NCI-H226 (cell line): ENCODE data around the gene SEM1.
"Not testable (repeated sequence)": the region's sequence is repeated elsewhere in the genome, so short reads cannot be mapped to it uniquely, and the experiment has no call there.

Experiments
- DNase-seq: peaks from one replicate; pipeline ENCODE4 v3.0.0-alpha.2; 2015

The SEM1 gene

GRCh38 chr7:96709381-96710228, at the start of gene SEM1:
SEM1 (minus strand) TSS chr7:96709846; CDS start chr7:96709763, 83 bp downstream.
- peak; percentile 81 for DNase-seq

DNA sequence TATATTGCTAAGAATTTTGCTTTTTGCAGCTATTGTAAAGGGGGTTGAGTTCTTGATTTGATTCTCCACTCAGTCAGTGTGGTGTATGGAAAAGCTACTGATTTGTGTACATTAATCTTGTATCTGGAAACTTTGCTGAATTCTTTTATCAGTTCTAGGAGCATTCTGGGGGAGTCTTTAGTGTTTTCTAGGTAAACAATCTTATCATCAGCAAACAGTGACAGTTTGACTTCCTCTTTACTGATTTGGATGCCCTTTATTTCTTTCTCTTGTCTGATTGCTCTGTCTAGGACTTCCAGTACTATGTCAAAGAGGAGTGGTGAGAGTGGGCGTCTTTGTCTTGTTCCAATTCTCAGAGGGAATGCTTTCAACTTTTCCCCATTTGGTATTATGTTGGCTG, 48.2 kb upstream of the SEM1 start:
- not testable (repeated sequence) for DNase-seq

DNA sequence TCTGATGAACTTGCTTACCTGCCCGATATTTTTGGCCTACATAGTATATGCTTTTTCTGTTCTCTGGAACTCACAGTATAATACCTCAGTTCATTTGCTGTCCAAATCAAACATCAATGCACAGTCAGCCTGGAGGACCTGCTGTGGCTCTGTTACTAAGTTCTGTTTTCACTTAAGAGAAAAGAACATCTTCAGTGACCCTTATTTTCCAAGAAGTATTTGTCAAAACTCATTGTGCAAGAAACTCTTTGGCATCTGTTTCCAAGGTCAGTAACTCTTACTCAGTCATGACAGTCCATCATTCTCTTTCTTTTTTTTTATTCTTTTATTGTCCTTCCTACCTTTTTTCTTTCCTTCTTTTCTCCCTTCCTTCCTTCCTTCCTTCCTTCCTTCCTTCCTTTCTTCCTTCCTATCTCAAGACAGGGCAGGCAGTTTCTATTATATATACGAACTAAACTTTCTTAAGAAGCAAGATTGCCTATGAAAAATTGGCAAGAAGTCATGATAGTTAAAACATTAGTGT, 37.8 kb upstream of the SEM1 start:
- no peak for DNase-seq

GRCh38 chr7:96740130-96740529, 30.5 kb upstream of the SEM1 start:
- DNase-seq = no peak

- no peak for DNase-seq
These were observed 30.0 kb upstream of the SEM1 start for GRCh38 chr7:96739609-96740008.

DNA sequence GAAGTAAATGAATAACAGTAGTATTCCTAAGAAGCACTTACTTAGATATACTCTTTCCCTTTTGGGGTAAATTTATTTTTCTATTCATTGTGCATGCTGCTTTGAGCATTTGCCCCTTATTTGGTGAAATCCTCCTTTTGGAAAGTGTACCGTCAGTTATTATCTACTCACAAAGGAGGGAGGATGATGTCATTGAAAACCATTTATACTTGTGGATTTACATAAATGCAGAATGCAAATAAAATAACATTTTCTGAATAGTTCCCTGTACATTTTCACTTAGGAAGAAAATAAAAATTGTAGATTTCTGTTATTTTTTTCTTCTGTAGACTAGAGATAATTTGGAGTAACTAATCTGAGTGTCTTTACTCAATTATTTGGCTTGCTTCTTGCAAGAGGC, 29.5 kb upstream of the SEM1 start:
- no peak for DNase-seq

- DNase-seq = no peak
These were observed 29.1 kb upstream of the SEM1 start for GRCh38 chr7:96738705-96739104.

GRCh38 chr7:96737545-96738050, 28.0 kb upstream of the SEM1 start:
- DNase-seq = no peak

GRCh38 chr7:96734343-96734742, 24.7 kb upstream of the SEM1 start:
- DNase-seq = no peak

DNA sequence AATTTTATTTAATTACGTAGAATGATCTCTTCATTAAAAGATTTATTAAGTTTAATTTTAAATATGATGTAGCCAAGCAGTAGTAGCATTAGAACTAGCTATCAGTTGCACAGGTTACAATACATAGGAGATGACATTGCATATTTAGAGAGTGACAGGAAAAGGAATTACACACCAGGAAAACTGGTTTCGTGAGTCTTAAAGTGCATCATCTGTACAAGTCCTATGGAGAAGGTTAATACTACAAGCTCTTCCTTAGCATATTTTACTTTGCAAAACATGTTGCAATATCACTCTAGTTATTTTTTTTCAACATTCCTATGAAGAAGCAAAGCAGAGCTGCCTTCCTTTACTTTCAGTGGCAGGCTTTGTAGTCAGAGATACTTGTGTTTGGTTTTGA, 20.2 kb upstream of the SEM1 start:
- DNase-seq = no peak

GRCh38 chr7:96728139-96728538, 18.5 kb upstream of the SEM1 start:
- DNase-seq = no peak

DNA sequence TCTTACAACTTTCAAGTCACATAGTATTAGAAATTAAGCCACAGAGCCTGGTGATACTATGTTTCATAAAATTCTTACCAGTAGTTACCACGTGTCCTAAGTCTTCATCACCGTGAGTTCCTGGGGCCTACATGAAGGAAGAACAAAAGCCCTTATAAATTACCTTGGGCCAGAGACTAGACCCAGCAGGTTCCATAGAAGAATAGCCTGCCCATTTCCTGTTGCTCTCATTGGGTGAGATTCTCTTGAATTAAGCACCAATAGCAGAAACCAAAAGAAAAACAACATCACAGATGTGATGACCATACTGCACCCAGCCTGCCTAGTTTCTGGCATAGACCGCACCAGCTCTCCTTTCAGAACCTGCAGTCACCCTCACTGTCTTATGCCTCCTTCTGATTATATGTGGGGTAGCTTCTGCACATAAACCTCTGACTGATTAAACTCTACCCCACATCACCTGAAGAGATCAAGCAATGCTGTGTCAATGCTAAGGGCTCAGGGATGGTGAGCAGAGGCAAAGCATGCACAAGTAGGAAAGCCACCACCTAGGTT, 18.0 kb upstream of the SEM1 start:
- no peak for DNase-seq

DNA sequence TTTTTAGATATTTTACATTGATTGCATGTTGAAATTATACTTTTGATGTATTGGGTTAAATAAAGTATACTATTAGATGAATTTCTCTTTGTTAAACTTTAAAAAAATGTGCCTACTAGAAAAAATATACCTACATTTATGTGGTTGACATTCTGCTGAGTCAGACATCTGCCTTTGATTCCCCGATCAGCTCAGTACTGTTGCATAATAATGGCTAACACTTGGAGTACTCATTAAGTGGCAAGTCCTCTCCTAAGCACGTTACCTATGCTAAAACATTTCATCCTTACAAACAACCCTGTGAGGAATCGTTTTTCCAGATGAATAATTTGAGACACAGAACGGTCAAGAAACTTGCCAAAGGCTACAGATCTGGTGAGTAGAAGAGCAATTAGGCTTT, 14.0 kb upstream of the SEM1 start:
- DNase-seq = no peak

DNA sequence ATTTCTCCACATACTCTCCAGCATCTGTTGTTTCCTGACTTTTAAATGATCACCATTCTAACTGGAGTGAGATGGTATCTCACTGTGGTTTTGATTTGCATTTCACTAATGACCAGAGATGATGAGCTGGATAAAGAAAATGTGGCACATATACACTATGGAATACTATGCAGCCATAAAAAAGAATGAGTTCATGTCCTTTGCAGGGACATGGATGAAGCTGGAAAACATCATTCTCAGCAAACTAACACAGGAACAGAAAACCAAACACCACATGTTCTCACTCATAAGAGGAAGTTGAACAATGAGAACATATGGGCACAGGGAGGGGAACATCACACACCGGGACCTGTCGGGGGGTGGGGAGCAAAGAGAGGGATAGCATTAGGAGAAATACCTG, 13.3 kb upstream of the SEM1 start:
- DNase-seq = not testable (repeated sequence)

GRCh38 chr7:96720843-96721242, 11.2 kb upstream of the SEM1 start:
- peak; percentile 6 for DNase-seq

DNA sequence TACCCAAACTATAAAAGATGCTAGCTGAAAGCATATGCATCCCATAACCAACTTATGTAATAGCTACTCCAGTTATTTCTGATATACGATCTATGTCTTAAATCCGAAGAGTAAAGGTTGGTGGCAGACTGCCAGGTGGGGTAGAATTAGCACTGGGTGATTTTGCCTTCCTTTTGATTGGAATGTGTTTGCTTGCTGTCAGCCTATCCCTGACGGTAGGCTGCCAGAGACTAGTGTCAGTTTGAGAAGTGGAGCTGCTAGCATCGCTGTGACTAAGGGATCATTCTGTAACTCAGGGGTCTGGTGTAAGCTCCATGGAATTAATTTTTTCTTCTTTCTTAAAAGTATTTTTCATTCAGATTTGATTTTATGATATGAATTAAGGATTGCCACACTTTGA, 9.5 kb upstream of the SEM1 start:
- DNase-seq = no peak

GRCh38 chr7:96718107-96719003, 8.7 kb upstream of the SEM1 start:
- no peak for DNase-seq

DNA sequence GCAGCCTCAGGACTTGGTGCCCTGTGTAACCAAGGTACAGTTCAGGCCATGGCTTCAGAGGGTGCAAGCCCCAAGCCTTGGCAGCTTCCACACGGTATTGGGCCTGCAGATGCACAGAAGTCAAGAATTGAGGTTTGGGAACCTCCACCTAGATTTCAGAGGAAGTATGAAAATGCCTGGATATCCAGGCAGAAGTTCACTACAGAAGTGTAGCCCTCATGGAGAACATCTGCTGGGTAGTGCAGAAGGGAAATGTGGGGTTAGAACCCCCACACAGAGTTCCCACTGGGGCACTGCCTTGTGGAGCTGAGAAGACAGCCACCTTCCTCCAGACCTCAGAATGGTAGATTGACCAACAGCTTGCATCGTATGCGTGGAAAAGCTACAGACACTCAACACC, 3.4 kb upstream of the SEM1 start:
- DNase-seq = no peak

DNA sequence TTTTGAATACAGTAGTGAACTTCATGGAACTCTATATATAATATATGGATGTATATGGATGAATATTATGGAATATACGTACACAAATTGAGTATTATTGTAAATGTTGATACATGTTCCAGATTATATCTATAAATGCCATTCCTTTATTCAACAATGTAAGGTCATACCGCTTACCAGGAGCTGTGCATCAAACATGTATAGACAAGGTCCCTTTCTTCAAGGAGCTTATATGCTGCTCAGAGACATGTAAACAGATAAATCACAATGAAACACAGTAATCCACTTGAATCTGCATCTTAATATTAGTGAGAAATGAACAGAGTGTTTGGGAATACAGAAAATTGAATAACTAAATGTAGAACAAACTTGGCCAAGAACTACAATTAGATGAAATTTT, 898 bp upstream of the SEM1 start:
- DNase-seq = no peak

DNA sequence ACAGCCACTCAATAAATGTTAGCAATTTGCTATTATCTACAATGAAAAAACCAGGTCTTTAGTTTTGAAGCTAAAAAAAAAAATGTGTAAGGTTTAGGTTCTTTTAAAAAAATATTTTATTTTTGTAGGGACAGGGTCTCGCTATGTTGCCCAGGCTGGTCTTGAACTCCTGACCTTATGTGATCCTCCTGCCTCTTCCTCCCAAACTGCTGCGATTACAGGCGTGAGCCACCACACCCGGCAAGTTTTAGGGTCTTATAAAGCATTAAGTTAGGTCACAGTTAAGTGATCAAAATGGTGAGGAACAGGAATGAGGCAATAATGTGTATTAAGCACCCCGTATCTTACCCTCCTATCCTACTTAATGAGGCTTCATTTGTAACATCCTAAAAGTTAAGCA, 774 bp downstream of the SEM1 start:
- no peak for DNase-seq

- DNase-seq = no peak
These were observed 1.5 kb downstream of the SEM1 start for GRCh38 chr7:96707901-96708774.

GRCh38 chr7:96701258-96701657, 8.4 kb downstream of the SEM1 start:
- DNase-seq = no peak
